Stimulated activated naive CD8-positive, alpha-beta T cell treated with anti-CD3 and anti-CD28 coated beads, Interleukin-15, amount 100 ng/mL, for 72 hours (primary cell): ENCODE data around the gene FAM8A1.

ENCODE experiments used
- ATAC-seq: fragments of 150-1000 bp; cut with Tn5 transposase; 2 replicates; pipeline ENCODE4 v1.10.0; 2021; ENCODE audit warnings: mild to moderate bottlenecking, moderate library complexity
- DNase-seq, 2 donors: peaks; one replicate each; pipeline ENCODE4 v3.0.0; 2021 to 2022
- H3K27ac Mint-ChIP-seq, 2 donors: one replicate each; pipeline ENCODE4 v1.8.0; 2022; ENCODE audit warnings: mild to moderate bottlenecking in 2 of 2, mixed read lengths in 2 of 2, moderate library complexity in 2 of 2
- H3K27me3 Mint-ChIP-seq: one replicate; pipeline ENCODE4 v1.8.0; 2022; ENCODE audit warnings: mixed read lengths
- H3K4me1 Mint-ChIP-seq: one replicate; pipeline ENCODE4 v1.8.0; 2022; ENCODE audit warnings: mild to moderate bottlenecking, mixed read lengths
- H3K4me3 Mint-ChIP-seq, 2 donors: one replicate each; pipeline ENCODE4 v1.8.0; 2022; ENCODE audit warnings: mild to moderate bottlenecking in 2 of 2, mixed read lengths in 2 of 2, moderate library complexity in 1 of 2
- H3K9me3 Mint-ChIP-seq, 2 donors: one replicate each; pipeline ENCODE4 v1.8.0; 2022; ENCODE audit warnings: mixed read lengths in 2 of 2

The FAM8A1 gene

GRCh38 chr6:17629824-17630510 lies 29.9 kb downstream of the FAM8A1 start:
- Mint-ChIP-seq H3K27ac (peak overlapping the region in 1 of 2 donors; percentile 59), H3K9me3 (no peaks in the 10 kb centered on the region), H3K4me3 (no peak overlapping the region), H3K27me3 (no peaks in the 10 kb centered on the region), H3K4me1 (peaks cover 33% of the 10 kb centered on the region)
- no peak for DNase-seq
- ATAC-seq: no peak

- ATAC-seq (no peak), DNase-seq (no peak)
- H3K27ac Mint-ChIP-seq: peak overlapping the region in 1 of 2 donors; percentile 80
- H3K27me3 Mint-ChIP-seq: no peaks in the 10 kb centered on the region
- no peaks in the 10 kb centered on the region for H3K9me3 Mint-ChIP-seq
- no peak overlapping the region for H3K4me3 Mint-ChIP-seq
- peaks cover 39% of the 10 kb centered on the region for H3K4me1 Mint-ChIP-seq
Measured at GRCh38 chr6:17630511-17631073, 30.5 kb downstream of the FAM8A1 start.

GRCh38 chr6:17632934-17633333 lies 32.8 kb downstream of the FAM8A1 start:
- Mint-ChIP-seq H3K27me3 (no peaks in the 10 kb centered on the region), H3K4me3 (no peak overlapping the region), H3K4me1 (peaks cover 51% of the 10 kb centered on the region), H3K27ac (no peak overlapping the region), H3K9me3 (no peaks in the 10 kb centered on the region)
- ATAC-seq: no peak
- no peak for DNase-seq

- H3K4me3 Mint-ChIP-seq: peak overlapping the region; percentile 5 to 38
- peak overlapping the region in 1 of 2 donors; percentile 41 for H3K27ac Mint-ChIP-seq
- no peaks in the 10 kb centered on the region for H3K27me3 Mint-ChIP-seq
- DNase-seq (peak in 1 of 2 donors; percentile 34), ATAC-seq (peak; percentile 92)
- peaks cover 51% of the 10 kb centered on the region for H3K4me1 Mint-ChIP-seq
- H3K9me3 Mint-ChIP-seq: no peaks in the 10 kb centered on the region
Measured at GRCh38 chr6:17633465-17634188, 33.5 kb downstream of the FAM8A1 start.

GRCh38 chr6:17635568-17635967 lies 35.5 kb downstream of the FAM8A1 start:
- H3K27me3 Mint-ChIP-seq: no peaks in the 10 kb centered on the region
- H3K9me3 Mint-ChIP-seq: no peaks in the 10 kb centered on the region
- H3K4me3 Mint-ChIP-seq: no peak overlapping the region
- no peak for DNase-seq
- H3K27ac Mint-ChIP-seq: peak overlapping the region; percentile 54 to 70
- ATAC-seq: no peak
- peaks cover 40% of the 10 kb centered on the region for H3K4me1 Mint-ChIP-seq

GRCh38 chr6:17638212-17638715 lies 38.2 kb downstream of the FAM8A1 start:
- H3K4me1 Mint-ChIP-seq: peaks cover 32% of the 10 kb centered on the region
- DNase-seq: no peak
- no peaks in the 10 kb centered on the region for H3K9me3 Mint-ChIP-seq
- ATAC-seq: no peak
- H3K4me3 Mint-ChIP-seq: no peak overlapping the region
- H3K27ac Mint-ChIP-seq: no peak overlapping the region
- no peaks in the 10 kb centered on the region for H3K27me3 Mint-ChIP-seq

GRCh38 chr6:17640477-17640917 lies 40.4 kb downstream of the FAM8A1 start:
- H3K4me3 Mint-ChIP-seq: no peak overlapping the region
- ATAC-seq: no peak
- peak overlapping the region; percentile 76 to 92 for H3K27ac Mint-ChIP-seq
- no peak for DNase-seq
- no peaks in the 10 kb centered on the region for H3K9me3 Mint-ChIP-seq
- peaks cover 13% of the 10 kb centered on the region for H3K4me1 Mint-ChIP-seq
- H3K27me3 Mint-ChIP-seq: no peaks in the 10 kb centered on the region

- Mint-ChIP-seq H3K9me3 (no peaks in the 10 kb centered on the region), H3K4me3 (no peak overlapping the region), H3K27ac (no peak overlapping the region), H3K4me1 (peaks cover 9% of the 10 kb centered on the region), H3K27me3 (no peaks in the 10 kb centered on the region)
- ATAC-seq: no peak
- no peak for DNase-seq
Measured at GRCh38 chr6:17648745-17649144, 48.6 kb downstream of the FAM8A1 start.

- peak overlapping the region in 1 of 2 donors; percentile 48 for H3K27ac Mint-ChIP-seq
- no peaks in the 10 kb centered on the region for H3K9me3 Mint-ChIP-seq
- peaks cover 27% of the 10 kb centered on the region for H3K4me1 Mint-ChIP-seq
- DNase-seq (no peak), ATAC-seq (no peak)
- H3K27me3 Mint-ChIP-seq: no peaks in the 10 kb centered on the region
- H3K4me3 Mint-ChIP-seq: no peak overlapping the region
Measured at GRCh38 chr6:17650656-17651309, 50.7 kb downstream of the FAM8A1 start.

- Mint-ChIP-seq H3K4me3 (no peak overlapping the region), H3K4me1 (peaks cover 35% of the 10 kb centered on the region)
- ATAC-seq: peak; percentile 74
Measured at GRCh38 chr6:17653198-17653882, 53.2 kb downstream of the FAM8A1 start.

GRCh38 chr6:17656092-17656491 lies 56.0 kb downstream of the FAM8A1 start:
- no peak for ATAC-seq
- Mint-ChIP-seq H3K27ac (no peak overlapping the region), H3K4me3 (no peak overlapping the region), H3K27me3 (no peaks in the 10 kb centered on the region), H3K9me3 (no peaks in the 10 kb centered on the region), H3K4me1 (peaks cover 35% of the 10 kb centered on the region)
- no peak for DNase-seq

More at GRCh38 chr6:17653198-17653882, 53.2 kb downstream of the FAM8A1 start:
- Mint-ChIP-seq H3K27me3 (no peaks in the 10 kb centered on the region), H3K27ac (peak overlapping the region; percentile 52 to 86), H3K9me3 (no peaks in the 10 kb centered on the region)
- no peak for DNase-seq

GRCh38 chr6:17656644-17657043 lies 56.5 kb downstream of the FAM8A1 start:
- Mint-ChIP-seq H3K4me3 (no peak overlapping the region), H3K27ac (no peak overlapping the region), H3K4me1 (peaks cover 35% of the 10 kb centered on the region), H3K27me3 (no peaks in the 10 kb centered on the region), H3K9me3 (no peaks in the 10 kb centered on the region)
- DNase-seq: no peak
- ATAC-seq: no peak
